HG02970 (cell line): ENCODE data around the gene ROBO2.

ENCODE experiments used
- ATAC-seq: cut with Tn5 transposase; IDR thresholded peaks from one replicate; pipeline ENCODE4 v1.9.1; 2021; ENCODE audit warnings: mild to moderate bottlenecking, moderate library complexity, moderate number of reproducible peaks; ENCODE audit not compliant: unreplicated experiment, low FRiP score

The ROBO2 gene

GRCh38 chr3:77320514-77320913 lies 280.6 kb downstream of the ROBO2 start:
- no peak for ATAC-seq

GRCh38 chr3:77321646-77322045 lies 281.7 kb downstream of the ROBO2 start:
- ATAC-seq: no peak

- no peak for ATAC-seq
These were observed 283.7 kb downstream of the ROBO2 start for GRCh38 chr3:77323626-77324025.

GRCh38 chr3:77324105-77324504 lies 284.2 kb downstream of the ROBO2 start:
- no peak for ATAC-seq

- no peak for ATAC-seq
These were observed 285.4 kb downstream of the ROBO2 start for GRCh38 chr3:77325280-77325679.

- no peak for ATAC-seq
These were observed 285.8 kb downstream of the ROBO2 start for GRCh38 chr3:77325702-77326101.

- ATAC-seq: no peak
These were observed 286.7 kb downstream of the ROBO2 start for GRCh38 chr3:77326586-77326985.

- no peak for ATAC-seq
These were observed 288.8 kb downstream of the ROBO2 start for GRCh38 chr3:77328690-77329089.

- no peak for ATAC-seq
These were observed 289.2 kb downstream of the ROBO2 start for GRCh38 chr3:77329116-77329515.

- ATAC-seq: no peak
These were observed 298.3 kb downstream of the ROBO2 start for GRCh38 chr3:77338195-77338594.

GRCh38 chr3:77342027-77342426 lies 302.1 kb downstream of the ROBO2 start:
- ATAC-seq: no peak

GRCh38 chr3:77342688-77343087 lies 302.8 kb downstream of the ROBO2 start:
- ATAC-seq: no peak

- no peak for ATAC-seq
These were observed 305.1 kb downstream of the ROBO2 start for GRCh38 chr3:77345009-77345408.

GRCh38 chr3:77348244-77348855 lies 308.5 kb downstream of the ROBO2 start:
- ATAC-seq: no peak

- no peak for ATAC-seq
These were observed 315.1 kb downstream of the ROBO2 start for GRCh38 chr3:77354958-77355357.

- ATAC-seq: no peak
These were observed 323.0 kb downstream of the ROBO2 start for GRCh38 chr3:77362936-77363335.

GRCh38 chr3:77365152-77365551 lies 325.3 kb downstream of the ROBO2 start:
- no peak for ATAC-seq

GRCh38 chr3:77370413-77370812 lies 330.5 kb downstream of the ROBO2 start:
- no peak for ATAC-seq

GRCh38 chr3:77372018-77372417 lies 332.1 kb downstream of the ROBO2 start:
- no peak for ATAC-seq

GRCh38 chr3:77372634-77373346 lies 332.9 kb downstream of the ROBO2 start:
- no peak for ATAC-seq

GRCh38 chr3:77373619-77374018 lies 333.7 kb downstream of the ROBO2 start:
- no peak for ATAC-seq

GRCh38 chr3:77376511-77376910 lies 336.6 kb downstream of the ROBO2 start:
- ATAC-seq: no peak
